HG03103 (cell line): ENCODE data around the gene PIGS.
"Not testable (repeated sequence)": the region's sequence is repeated elsewhere in the genome, so short reads cannot be mapped to it uniquely, and the experiment has no call there.

Experiments used
- ATAC-seq: cut with Tn5 transposase; IDR thresholded peaks from one replicate; pipeline ENCODE4 v1.9.1; 2021; ENCODE audit warnings: low read depth; ENCODE audit not compliant: unreplicated experiment

Gene PIGS

GRCh38 chr17:28532050-28532960 lies 39.0 kb downstream of the PIGS start:
- no peak for ATAC-seq

- no peak for ATAC-seq
Measured at GRCh38 chr17:28530926-28531325, 40.4 kb downstream of the PIGS start.

GRCh38 chr17:28530250-28530649 lies 41.1 kb downstream of the PIGS start:
- ATAC-seq, result no peak

GRCh38 chr17:28529013-28529400 lies 42.3 kb downstream of the PIGS start:
- ATAC-seq, result no peak

- no peak for ATAC-seq
Measured at GRCh38 chr17:28528327-28529012, 42.9 kb downstream of the PIGS start.

- no peak for ATAC-seq
Measured at GRCh38 chr17:28527859-28528258, 43.5 kb downstream of the PIGS start.

GRCh38 chr17:28527181-28527681 lies 44.1 kb downstream of the PIGS start:
- no peak for ATAC-seq

GRCh38 chr17:28526381-28526780 lies 44.9 kb downstream of the PIGS start:
- ATAC-seq, result no peak

- no peak for ATAC-seq
Measured at GRCh38 chr17:28524476-28525424, 46.6 kb downstream of the PIGS start.

GRCh38 chr17:28523876-28524275 lies 47.4 kb downstream of the PIGS start:
- no peak for ATAC-seq

GRCh38 chr17:28523186-28523585 lies 48.1 kb downstream of the PIGS start:
- no peak for ATAC-seq

- not testable (repeated sequence) for ATAC-seq
Measured at GRCh38 chr17:28522281-28522680, 49.0 kb downstream of the PIGS start.

- no peak for ATAC-seq
Measured at GRCh38 chr17:28521311-28522085, 49.8 kb downstream of the PIGS start.

GRCh38 chr17:28520687-28521086 lies 50.6 kb downstream of the PIGS start:
- no peak for ATAC-seq

GRCh38 chr17:28519236-28519635 lies 52.1 kb downstream of the PIGS start:
- ATAC-seq, result no peak

GRCh38 chr17:28518578-28518977 lies 52.7 kb downstream of the PIGS start:
- ATAC-seq, result no peak

GRCh38 chr17:28518132-28518531 lies 53.2 kb downstream of the PIGS start:
- no peak for ATAC-seq

- ATAC-seq, result no peak
Measured at GRCh38 chr17:28515518-28515917, 55.8 kb downstream of the PIGS start.

- no peak for ATAC-seq
Measured at GRCh38 chr17:28514561-28515002, 56.7 kb downstream of the PIGS start.

GRCh38 chr17:28513476-28513875 lies 57.8 kb downstream of the PIGS start:
- no peak for ATAC-seq
